HG03558 (cell line): Measurements from ENCODE around the gene TMEM30B.

Experiments
- ATAC-seq: cut with Tn5 transposase; IDR thresholded peaks from one replicate; pipeline ENCODE4 v1.9.1; 2021; ENCODE audit warnings: moderate number of reproducible peaks; ENCODE audit not compliant: unreplicated experiment; ENCODE audit errors: extremely low read depth

Gene TMEM30B

DNA sequence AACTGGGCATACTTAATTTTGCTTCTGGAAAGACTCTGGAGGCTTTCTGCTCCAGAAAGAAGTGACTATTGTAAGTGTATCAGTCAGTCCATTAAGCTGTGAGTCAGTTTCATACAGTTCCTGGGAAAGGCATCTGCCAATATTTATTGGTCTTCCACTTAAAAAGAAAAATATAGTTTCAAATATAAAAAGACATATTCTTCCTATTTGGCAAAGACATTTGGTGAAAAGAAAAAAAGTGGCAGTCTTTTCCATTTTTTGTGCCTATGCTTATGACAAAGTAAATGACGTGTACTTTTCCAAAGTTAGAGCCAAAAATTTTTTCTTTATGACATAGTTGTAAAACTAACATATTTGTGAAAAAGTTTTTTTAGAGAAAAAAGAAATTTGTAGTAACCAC, 12.3 kb downstream of the TMEM30B start:
- no peak for ATAC-seq

DNA sequence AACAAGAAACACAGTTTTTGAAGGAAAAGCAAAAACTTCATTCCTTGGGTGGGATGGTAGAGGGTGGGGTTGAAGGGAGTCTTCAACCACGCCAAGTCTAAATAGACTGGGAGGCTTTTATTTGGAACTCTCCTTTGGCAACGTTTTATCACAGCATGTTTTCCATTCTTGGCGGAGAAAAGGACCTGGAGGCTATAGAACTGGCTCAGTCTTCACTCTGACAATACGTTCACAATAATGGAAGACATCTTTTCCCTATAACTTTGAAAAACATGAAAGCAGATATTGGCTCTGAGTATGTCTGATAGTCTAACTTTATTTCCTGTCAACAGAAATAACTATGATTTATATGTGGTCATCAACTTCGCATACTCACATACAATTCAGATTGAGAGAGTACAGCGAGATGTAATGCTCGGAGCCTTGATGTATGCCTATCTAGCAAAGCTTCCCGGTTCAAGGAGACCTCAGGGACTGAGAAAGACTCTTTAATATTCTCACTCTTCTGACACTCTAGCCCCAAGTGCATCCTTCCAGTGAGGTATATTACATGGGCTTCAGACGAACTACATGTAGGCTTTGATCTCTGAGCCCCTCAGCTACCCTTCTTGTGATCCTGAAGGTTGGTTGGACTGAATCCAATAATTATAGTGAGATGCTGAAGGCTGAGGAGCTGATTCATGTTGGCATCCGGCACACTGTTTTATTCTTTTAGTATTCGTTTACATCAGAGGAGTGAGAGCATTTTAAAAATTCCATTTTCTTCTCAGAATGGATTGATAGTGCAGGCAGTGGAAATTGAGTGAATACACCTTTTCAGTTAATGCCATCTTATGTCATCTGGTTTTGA, 14.0 kb downstream of the TMEM30B start:
- no peak for ATAC-seq

DNA sequence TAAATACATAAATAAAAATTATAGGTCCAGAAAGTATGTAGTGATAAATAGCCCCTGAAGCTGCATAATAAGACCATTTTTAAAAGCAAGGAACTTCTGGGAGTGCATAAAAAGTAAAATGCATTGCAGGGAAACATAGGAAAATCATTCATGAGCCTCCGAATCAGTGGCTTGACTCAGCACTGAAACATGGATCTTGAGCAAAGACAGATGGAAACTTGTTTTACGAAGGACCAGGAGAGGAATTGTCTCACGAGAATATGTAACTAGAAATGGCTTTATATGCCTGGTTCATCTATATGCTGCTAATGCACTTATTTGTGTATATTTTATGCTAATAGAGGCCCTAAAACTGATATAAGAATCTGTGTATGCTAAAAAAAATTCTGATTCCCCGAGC, 14.7 kb downstream of the TMEM30B start:
- no peak for ATAC-seq

DNA sequence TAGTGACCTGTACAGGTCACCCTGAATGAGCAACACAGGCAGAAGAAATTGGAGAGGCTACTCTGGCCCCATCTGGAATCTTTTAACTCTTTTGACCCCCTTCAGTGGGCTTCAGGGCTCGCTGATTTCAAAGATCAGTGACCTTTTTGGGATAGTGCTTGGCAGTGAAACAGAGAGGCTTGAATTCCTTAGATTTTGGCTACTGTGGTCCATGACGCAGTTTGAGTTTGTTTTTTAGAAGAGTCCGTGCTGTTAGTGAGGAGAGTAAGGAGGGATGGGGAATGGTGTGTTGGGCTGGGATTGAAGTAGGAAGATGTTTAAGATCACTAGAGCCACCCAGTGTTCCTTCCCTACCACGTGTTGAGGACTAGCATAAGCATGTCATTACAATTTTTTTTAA, 16.5 kb downstream of the TMEM30B start:
- ATAC-seq: no peak

DNA sequence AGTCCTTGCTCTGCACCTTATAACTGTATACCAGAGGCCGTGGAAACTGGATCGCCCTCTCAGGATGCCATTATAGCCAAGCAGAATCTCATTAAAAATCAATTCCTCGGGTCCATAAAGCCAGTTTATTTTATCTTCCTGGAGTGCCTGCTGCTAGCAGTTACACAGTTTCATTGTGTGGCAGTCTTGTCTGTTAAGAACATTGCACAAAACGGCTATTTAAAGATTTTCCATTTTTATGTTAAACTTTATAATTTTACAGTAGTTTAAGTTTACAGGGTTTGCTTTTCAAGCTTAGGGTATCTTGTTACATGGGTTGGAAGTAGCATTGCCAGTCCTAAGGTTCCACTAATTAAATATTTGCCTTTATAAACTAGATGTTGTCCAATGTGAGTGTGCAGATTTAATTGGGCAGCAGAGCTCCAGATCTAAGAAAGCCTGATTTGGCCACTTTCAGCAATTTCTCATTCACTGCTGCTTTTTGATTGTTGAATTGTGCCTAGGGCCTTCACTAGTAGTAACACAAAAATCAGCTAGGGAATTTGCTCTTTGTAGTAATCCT, 17.0 kb downstream of the TMEM30B start:
- ATAC-seq: no peak

DNA sequence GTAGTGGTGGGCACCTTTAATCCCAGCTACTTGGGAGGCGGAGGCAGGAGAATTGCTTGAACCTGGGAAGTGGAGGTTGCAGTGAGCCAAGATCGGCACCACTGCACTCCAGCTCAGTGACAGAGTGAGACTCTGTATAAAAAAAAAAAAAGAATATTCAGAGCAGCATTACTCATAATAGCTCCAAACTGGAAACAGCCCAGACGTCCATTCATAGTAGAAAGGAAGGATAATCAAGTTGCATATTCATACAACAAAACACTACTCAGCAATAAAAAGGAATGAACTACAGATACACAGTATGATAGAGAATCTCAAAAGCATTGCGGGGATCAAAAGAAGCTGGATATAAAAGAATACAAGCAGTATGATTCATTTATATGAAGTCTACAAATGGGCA, 19.1 kb downstream of the TMEM30B start:
- ATAC-seq: no peak

DNA sequence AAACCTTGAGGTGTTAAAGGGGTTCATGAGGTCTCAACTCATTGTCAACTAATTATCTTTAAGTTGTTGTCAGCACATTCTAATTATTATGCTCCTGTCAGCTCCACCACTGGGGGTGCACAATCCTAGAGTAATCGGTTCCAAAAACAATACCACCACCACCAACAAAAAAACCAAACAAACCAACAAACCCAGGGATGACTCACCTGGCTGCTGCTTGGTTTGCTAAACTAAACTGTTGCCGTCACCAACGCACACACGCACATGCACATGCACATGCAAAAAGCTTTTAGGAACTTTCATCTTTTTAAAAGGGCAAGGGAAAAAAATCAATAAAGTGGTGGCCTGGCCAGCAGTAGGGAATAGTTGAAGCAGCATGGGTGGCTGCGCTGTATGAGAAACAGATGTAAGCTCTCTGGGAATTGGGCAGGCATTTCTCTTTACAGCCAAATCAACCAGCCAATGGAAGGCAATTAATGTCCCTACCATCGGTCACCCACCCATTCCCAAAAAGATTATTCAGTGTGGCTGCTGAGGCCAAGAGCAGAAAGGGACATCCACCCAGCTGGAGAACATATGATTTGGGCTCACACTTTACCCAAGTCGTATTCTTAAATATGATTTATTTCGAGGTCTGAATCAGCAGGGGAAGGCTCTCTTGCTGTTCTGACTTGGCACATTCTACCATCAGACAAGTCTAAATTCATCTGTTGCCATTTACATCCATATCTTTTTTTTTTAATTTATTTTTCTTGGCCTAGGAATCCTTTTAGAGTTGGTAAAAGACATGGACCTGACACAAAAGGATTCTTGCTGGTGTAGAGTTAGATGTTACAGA, 20.0 kb downstream of the TMEM30B start:
- ATAC-seq: no peak

DNA sequence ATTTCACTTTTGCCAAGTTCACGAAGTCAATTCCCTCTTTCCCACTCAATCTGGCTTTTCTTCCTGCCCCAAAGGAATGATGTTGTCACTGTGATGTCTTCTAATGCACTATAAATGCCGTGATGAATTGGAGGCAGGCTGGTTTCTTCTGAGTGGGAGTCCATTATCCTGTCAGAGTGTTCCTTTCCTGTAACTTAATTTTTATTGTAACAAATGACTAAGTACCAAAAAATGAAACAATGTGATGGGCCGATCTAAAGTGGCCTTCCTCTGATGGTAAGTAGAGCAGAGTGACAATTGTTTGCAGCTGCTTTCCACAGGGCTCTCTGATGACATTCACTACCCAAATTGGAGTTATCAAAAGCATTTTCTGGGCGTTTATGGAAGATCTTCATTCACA, 22.2 kb downstream of the TMEM30B start:
- ATAC-seq: no peak

DNA sequence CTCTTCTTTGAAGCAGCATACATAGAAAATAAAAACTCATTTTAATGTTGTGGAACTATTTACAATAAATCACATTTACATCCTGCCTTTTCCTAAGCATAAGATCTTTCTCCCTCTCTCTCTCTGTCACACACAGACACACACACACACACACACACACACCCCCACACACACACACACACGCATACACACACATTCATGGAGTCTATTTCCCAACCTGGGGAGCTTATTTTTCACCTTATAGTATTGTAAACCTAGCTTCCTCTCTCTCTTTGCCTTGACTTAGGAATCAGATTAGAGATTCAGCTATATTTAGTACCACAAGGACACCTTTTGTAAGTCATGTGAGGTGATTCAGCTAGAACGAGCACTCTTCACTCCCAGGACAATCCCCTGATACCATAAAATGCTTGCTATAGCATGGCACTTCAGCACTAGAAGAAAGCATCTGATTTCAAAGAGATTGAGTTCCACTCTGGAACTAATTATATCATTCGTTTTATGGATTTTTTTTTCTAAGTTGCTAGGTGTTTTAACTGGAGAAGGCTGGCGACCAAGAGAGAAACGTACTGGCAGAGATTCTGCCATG, 23.6 kb downstream of the TMEM30B start:
- no peak for ATAC-seq

DNA sequence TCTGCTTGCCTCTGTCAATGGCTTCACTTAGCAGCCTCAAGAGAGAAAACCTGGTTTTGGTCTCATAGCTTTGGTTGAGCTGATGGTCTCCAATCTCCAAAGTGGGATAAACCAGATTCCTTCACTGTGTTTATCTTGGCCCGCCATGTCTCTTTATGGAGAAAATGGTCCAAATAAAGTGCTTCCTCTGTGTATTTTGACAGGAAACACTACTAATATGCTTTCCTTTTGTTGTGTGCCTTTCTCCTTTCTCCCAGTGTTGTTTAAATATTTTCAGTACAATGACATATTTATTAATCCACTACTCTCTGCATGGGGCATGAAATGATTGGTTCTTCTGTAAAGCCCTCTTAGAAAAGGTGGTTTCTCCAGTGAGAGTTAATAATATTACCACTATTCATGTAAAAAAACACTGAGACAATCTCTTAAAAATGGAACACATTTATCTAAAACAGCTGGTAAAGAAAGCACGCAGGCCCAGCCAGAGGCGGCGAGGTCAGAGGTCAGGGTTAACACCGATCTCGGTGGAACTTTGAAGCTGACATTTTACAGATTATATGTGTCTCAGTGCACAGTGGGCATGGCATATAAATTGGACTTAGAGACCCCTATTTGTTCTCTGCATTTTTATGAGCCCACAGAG, 24.2 kb downstream of the TMEM30B start:
- no peak for ATAC-seq

DNA sequence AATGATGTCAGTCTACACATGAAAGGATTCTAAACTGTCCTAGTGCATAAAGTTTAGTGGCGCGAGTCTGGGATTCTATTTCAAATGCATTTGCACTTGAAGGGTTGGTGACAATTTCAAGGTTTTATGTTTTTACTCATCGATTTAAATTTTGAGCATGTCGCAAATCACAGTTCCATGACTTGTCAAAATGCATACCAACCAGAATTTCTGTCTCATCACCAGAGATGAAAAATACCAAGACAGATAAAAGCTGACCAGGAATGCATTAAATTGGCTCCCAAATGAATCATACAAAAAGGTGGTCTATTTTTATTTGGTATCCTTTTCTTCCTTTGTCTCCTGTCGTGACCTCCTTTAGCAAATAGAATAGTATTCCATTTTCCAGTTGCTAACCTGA, 25.2 kb downstream of the TMEM30B start:
- ATAC-seq: no peak

DNA sequence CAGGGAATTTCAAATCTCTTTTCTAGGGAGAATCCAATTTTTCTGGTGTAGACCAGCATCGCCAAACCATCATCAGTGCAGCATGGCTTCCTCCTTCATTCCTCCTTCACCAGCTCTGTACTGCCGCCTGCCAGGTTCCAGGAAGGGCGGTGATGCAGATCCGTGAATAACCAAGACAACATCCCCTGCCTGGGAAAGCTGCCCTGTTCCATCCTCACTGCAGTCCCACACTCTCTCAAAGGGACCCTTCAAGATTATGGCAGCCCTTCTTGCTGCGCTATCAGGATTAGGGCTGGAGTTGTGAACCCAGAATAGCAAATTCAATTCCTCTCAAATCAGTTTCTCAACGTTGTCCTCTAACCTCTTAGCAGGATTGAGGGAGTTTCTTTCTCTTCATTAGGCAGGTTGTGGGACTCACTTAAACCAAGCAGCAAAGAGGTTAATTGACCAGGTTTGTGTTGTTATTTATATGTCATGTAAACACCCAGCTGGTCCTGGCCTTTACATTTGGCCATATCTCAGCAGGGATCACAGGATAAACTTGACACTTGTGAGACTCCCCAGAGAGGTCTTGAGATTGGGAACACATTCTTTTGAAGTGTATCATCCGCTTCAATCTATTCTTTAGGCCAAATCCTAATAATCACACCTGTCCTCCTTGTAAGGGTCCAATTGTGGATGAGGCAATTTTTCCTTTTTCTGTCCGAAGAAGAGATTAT, 26.2 kb downstream of the TMEM30B start:
- no peak for ATAC-seq

DNA sequence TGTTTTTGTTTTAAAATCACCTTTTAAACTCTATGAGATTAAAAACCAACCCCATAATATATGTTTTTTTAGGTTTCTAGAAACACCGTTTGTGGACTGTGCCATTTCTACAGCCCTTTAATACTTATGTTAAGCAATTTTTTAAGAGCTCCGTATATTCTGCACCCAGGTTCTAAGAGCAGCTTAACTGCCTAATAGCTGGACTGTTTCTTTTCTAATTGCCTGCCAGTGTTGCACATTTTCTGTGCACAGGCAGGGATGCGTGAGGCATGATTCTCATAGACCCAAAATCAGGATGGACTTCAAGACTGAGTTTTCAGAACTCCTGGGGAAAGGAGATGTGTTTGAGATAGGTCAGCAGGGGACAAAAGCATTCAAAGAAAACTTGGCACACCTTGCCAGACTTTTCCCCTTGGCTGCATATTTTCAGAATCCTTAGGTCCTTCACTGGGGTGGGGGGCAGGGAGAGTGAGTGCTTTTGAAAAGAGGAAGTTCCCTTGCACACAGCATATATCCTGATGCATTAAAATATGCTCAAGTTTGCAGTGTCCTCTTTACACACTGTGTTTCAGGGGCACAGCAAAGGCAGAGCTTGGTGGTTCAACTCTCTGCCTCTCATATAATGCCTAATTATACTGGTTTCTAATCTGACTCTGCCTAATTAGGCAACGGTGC, 27.9 kb downstream of the TMEM30B start:
- no peak for ATAC-seq

DNA sequence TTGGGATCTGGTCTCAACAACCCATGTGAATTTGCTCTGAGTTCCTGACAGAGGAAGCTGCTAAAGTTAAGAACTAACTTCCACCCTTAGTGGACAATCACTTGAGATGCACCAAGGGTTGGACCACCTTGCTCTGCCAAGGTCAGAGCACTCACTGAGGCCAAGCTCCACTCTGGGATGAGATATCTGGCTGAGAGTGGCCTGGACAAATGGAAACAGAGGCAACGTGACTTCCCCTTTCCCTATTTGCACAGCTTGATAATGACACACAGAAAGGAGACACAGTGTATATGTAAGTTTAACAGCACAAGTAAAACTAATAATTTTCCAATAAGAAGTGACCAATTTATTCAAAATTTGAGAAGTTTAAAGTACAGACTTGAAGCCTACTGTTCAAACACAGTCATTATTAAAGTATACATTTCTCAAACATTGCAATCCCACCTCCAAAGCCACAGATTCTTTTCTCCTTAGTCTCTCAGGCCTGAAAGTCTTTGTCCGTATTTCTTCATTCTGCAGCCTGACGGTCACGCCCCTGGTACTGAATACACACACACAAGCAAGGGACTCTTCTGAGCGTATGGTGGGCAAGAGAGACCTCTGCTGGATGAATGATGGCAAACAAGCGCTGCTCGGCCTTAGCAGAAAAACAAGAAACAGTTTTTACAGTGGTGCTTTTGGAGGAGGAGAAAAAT, 28.6 kb downstream of the TMEM30B start:
- no peak for ATAC-seq

DNA sequence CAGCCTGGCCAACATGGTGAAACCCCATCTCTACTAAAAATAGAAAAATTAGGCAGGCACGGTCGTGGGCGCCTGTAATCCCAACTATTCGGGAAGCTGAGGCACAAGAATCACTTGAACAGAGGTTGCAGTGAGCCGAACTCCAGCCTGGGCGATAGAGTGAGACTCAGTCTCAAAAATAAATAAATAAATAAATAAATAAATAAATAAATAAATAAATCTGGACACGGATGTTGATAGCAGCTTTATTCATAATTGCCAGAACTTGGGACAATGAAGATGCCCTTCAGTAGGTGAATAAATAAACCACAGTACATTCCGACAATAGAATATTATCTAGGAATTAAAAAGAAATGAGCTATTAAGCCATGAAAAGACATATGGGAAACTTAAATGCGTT, 31.1 kb downstream of the TMEM30B start:
- no peak for ATAC-seq

DNA sequence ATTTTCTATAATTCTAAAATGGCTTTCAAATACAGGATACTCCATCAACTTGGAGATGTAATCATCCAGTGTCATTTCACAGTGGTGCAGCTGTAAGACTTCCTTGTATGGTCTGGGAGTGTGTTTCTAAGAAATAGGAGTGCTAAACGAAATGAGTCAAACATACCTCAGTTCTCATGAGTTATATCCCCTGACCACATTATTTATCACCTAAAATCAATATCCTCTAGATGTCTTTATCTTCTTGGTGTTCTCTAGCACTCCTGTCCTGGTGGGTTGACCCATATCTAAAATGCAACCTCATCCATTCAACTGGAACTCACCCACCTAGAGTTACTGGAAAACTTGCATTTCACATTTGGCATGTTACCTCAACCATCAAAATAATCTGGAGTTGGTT, 33.2 kb downstream of the TMEM30B start:
- no peak for ATAC-seq

DNA sequence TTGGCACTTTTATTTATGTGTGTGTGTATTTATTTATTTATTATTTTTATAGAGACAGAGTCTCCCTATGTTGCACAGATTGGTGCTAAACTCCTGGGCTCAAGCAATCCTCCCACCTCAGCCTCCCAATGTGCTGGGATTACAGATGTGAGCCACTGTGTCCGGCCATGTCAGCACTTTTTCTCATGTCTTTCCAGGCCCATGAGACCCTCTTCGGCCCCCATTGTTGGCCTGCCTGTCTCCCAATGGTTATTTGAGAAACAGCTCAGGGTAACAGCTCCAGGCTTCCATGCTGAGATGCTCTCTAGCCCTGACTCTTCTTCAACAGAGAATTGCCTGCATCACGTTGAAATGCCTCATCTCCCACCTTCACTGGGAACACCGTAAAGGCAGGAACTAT, 34.4 kb downstream of the TMEM30B start:
- no peak for ATAC-seq

DNA sequence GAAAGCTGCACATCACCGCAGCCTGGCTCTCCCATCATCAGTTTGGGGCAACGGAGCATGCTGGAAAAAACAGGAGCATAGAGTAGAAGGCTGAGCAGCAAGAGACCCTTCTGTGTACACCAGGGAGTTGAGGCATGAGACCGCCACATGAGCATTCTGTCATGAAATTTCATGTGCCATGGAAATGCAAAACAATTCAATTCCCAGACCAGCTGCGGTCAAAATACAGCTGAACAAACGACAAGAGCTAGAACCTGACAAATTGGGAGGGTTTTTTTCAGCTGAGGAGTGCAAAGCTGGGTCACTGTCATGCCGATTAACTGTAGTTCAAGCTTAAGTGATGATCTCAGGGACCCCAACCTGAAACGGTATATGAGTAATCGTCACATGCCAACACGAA, 37.1 kb downstream of the TMEM30B start:
- ATAC-seq: no peak

DNA sequence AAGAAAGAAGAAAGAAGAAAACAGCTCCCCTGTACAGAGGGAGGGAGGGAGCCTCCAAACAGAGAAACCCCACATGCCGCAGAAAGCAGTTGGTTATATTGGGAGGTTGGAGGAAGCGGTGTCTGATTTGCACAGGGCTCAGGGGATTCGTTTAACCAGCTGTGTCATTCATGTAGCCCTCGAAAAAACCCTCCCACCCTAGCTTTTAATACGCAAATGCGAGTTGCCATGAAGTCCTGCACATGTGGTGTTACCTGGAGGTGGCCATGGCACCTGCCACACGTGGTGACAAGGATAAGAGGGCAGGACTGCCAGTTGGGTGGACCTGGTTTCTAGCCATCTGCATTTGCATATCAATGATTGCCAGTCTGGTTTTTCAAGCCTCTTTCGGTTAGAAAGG, 40.9 kb downstream of the TMEM30B start:
- ATAC-seq: no peak
